Rectal smooth muscle tissue (tissue), 1 donor: ENCODE results near the gene NCAPD3.
A peak's percentile ranks its signal among the peaks of the same experiment; 100 is the strongest.
"Not testable (repeated sequence)": the region's sequence is repeated elsewhere in the genome, so short reads cannot be mapped to it uniquely, and the experiment has no call there.

Experiments used
- H3K27ac ChIP-seq: one replicate; pipeline ENCODE4 v1.7.0; 2013; ENCODE audit warnings: low read depth, low read length, inconsistent platforms
- H3K27me3 ChIP-seq: one replicate; pipeline ENCODE4 v1.7.0; 2013; ENCODE audit warnings: low read length; ENCODE audit not compliant: control insufficient read depth, insufficient read depth
- H3K36me3 ChIP-seq: one replicate; pipeline ENCODE4 v1.7.0; 2013; ENCODE audit warnings: low read length; ENCODE audit not compliant: control insufficient read depth, insufficient read depth
- H3K4me1 ChIP-seq: one replicate; pipeline ENCODE4 v1.7.0; 2013; ENCODE audit warnings: low read length; ENCODE audit not compliant: control insufficient read depth, insufficient read depth
- H3K4me3 ChIP-seq: one replicate; pipeline ENCODE4 v1.7.0; 2013; ENCODE audit warnings: low read length
- H3K9ac ChIP-seq: one replicate; pipeline ENCODE4 v1.7.0; 2013; ENCODE audit warnings: low read length

Gene NCAPD3

DNA sequence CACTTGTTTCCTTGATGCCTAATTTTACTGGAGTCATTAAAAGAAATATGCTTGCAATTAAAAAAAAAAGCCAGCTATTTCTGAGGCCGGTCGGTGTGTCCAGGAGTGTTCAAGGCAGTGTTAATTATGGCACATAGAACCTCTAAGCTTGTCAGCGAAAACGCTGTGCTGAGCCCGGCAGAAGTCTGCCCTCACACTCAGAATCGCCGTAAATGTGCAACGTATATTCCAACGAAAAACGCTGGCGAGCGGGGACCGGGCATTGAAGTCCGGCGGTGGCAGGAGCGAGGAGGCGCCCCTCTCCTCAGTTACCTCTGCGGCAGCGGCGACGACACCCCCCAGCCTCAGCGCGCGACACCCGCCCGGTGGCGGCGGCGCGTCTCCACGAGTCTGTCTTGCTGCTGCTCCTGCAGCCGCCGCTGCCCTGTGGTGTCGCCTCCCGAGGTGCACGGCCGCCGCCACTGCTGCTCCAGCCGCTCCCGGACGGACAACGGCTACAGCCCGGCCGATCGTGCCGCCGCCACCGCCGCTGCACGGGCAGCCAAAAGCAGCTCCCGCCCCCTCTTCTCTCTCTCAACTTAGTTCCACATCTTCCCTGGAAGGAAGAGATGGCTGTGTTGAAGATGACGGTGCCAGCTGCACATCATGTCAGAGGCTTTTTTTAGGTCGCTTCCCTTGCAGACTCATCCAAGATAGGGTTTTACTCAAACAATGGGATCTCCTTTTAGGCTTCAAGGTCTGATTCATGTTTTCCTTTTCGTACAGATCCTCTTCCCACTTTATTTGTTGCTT, 98.9 kb downstream of the NCAPD3 start:
- peak overlapping the region; percentile 60 for H3K27ac ChIP-seq
- H3K4me3 ChIP-seq, result peak overlapping the region; percentile 55
- H3K36me3 ChIP-seq, result no peaks in the 10 kb centered on the region
- peaks cover 43% of the 10 kb centered on the region for H3K4me1 ChIP-seq
- no peak overlapping the region for H3K9ac ChIP-seq
- H3K27me3 ChIP-seq, result no peaks in the 10 kb centered on the region

DNA sequence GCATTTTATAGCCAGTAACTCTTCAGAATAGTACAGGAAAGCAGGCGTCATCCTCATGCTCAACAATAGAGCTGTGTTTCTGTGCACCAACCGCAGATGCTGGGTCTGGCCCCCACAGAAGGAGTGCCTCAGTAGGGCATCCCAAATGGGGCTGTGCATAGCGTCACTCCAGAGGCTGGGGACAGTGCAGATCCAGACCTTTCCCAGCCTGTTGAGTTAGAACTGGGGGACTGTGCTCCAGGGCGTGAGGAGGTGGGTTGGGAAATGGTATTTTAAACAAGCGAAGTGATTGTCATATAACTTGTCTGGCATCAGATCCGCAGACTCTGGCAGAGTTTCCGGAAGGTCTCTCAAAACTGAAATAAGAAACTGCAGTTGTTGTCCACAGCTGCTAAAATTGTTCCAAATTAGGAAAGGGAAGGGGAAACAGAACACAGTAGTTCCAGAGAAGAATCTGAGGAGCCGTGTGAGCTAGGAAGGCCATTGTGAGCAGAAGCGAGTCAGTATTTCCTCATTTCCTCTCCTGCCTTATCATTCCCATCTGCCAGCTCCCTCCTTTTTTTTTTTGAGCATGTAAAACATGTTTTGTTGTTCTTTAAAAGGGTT, 102.7 kb downstream of the NCAPD3 start:
- Histone ChIP-seq H3K27me3 (no peaks in the 10 kb centered on the region), H3K9ac (no peak overlapping the region), H3K4me3 (peak overlapping the region; percentile 58), H3K36me3 (no peaks in the 10 kb centered on the region), H3K4me1 (peaks cover 46% of the 10 kb centered on the region), H3K27ac (peak overlapping the region; percentile 94)

DNA sequence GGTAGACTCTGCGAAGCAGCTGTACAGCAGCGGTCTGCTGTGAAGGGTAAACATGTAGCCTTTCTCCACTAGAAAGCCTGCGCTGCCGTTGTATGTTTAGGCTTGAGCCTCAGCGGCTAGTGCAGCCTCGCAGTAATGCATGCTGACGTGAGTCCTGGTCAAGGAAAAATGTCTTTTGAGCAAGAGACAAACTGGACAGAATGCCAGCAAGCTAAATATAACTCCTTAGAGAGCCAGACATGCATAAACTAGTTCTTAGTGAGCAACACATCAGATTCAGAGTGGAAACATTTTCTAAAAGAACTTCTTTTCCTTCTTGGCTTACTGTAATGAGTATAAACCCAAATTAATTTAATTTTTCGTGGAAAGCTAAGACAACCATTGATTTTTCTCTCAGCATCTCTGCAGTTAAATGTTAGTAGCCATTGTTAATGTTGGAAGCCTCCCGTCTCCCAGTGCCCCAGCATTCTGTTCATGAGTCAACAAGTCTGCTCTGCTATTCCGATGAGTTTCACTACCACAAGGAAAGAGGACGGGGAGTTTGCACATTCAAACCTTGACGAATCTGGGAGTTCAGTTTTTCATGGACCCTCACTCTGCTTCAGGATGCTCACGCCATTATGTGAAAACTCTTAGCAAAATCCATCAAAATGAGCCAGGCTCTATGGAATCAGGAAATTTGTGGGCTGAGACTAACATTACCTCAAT, 103.5 kb downstream of the NCAPD3 start:
- Histone ChIP-seq H3K4me3 (peak overlapping the region; percentile 58), H3K27me3 (no peaks in the 10 kb centered on the region), H3K36me3 (no peaks in the 10 kb centered on the region), H3K9ac (no peak overlapping the region), H3K27ac (peak overlapping the region; percentile 94), H3K4me1 (peaks cover 38% of the 10 kb centered on the region)

DNA sequence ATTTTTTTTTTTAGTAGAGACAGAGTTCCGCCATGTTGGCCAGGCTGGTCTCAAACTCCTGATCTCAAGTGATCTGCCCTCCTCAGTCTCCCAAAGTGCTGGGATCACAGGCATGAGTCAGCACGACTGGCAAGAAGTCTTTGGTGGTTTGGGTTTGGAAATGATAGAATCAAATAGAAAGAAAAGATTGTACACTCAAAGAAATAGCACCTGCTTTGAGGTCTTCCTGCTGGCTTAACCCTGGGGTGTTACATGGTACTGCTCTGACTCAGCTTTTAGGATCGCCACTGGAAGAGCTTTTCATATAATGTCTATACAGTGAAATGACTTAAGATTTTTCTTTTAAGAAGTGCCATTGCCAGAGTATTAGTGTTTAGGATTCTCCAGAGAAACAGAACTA, 104.7 kb downstream of the NCAPD3 start:
- H3K27me3 ChIP-seq, result no peaks in the 10 kb centered on the region
- peaks cover 36% of the 10 kb centered on the region for H3K4me1 ChIP-seq
- no peak overlapping the region for H3K4me3 ChIP-seq
- no peaks in the 10 kb centered on the region for H3K36me3 ChIP-seq
- H3K9ac ChIP-seq, result no peak overlapping the region
- peak overlapping the region; percentile 94 for H3K27ac ChIP-seq

DNA sequence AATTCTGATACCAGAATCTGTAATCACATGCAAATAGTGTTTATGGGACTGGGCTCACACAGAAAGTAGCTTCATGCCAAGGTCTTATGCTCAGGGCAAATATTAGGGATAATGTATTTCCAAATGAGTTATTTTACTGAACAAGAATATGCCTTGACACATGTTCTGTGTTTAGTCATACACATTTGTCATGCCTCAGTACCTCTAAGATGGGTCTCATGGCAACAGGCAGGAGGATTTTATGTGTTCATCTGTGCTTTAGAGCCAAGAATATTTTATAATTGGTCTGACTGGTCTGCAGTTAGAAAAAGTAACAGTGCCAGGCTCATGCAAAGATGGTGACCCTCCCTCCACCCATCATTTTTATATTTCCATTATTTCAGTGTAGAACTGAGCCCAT, 105.8 kb downstream of the NCAPD3 start:
- peak overlapping the region; percentile 14 for H3K27ac ChIP-seq

DNA sequence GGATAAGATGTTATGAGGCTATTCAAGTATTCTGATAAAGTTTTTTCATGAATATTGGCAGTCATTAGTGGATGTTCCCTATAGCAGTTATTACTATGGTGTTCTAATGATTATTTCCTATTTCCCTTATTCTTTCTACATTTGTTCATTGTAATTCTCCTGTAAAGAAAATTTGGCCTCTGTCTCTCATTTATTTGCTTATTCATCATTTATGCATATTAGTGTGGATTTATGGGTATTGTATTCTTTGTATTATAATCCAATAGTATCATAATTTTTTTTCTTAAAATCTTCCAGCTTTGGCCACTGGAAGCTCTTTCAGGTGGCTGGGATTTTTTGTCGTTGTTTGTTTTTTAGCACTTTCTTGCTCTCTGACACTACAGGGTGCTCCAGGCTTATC, 107.6 kb downstream of the NCAPD3 start:
- no peaks in the 10 kb centered on the region for H3K27me3 ChIP-seq
- H3K36me3 ChIP-seq, result no peaks in the 10 kb centered on the region
- H3K27ac ChIP-seq, result no peak overlapping the region
- H3K9ac ChIP-seq, result no peak overlapping the region
- H3K4me3 ChIP-seq, result no peak overlapping the region
- H3K4me1 ChIP-seq, result peaks cover 25% of the 10 kb centered on the region

More for the DNA sequence above, 105.8 kb downstream of the NCAPD3 start:
- Histone ChIP-seq H3K9ac (no peak overlapping the region), H3K4me3 (no peak overlapping the region), H3K27me3 (no peaks in the 10 kb centered on the region), H3K36me3 (no peaks in the 10 kb centered on the region), H3K4me1 (peaks cover 36% of the 10 kb centered on the region)

DNA sequence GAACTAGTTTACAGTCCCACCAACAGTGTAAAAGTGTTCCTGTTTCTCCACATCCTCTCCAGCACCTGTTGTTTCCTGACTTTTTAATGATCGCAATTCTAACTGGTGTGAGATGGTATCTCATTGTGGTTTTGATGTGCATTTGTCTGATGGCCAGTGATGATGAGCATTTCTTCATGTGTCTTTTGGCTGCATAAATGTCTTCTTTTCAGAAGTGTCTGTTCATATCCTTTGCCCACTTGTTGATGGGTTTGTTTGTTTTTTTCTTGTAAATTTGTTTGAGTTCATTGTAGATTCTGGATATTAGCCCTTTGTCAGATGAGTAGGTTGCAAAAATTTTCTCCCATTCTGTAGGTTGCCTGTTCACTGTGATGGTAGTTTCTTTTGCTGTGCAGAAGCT, 110.0 kb downstream of the NCAPD3 start:
- H3K27ac ChIP-seq, H3K4me3 ChIP-seq, H3K9ac ChIP-seq, H3K27me3 ChIP-seq, H3K36me3 ChIP-seq, H3K4me1 ChIP-seq: not testable (repeated sequence)

DNA sequence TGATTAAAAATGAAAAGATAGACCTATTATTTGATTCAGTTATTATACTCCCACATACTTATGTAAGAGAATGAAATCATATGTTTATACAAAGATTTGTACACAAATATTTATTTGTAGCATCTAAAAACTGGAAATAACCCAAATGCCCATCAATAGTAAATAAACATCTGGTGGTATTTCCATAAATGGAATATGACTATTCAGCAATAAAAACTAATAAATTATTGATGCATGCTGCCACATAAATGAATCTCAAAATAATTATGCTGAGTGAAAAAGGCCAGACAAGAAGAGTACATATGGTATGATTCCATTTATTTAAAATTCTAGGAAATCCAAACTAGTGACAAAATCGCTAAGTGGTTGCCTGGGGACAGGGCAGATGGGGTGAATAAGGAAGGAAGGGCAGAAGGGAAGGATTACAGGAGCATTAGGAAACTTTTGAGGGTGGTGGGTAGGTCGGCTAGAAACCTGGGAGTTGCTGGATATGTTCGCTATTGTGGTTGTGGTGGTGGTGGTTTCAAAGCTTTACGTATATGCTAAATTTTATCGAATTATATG, 113.4 kb downstream of the NCAPD3 start:
- H3K27me3 ChIP-seq, result no peaks in the 10 kb centered on the region
- H3K4me3 ChIP-seq, result no peak overlapping the region
- no peak overlapping the region for H3K9ac ChIP-seq
- no peaks in the 10 kb centered on the region for H3K36me3 ChIP-seq
- no peaks in the 10 kb centered on the region for H3K4me1 ChIP-seq
- H3K27ac ChIP-seq, result no peak overlapping the region
